Measurements from ENCODE around the gene GRIK1.

The GRIK1 gene

DNA sequence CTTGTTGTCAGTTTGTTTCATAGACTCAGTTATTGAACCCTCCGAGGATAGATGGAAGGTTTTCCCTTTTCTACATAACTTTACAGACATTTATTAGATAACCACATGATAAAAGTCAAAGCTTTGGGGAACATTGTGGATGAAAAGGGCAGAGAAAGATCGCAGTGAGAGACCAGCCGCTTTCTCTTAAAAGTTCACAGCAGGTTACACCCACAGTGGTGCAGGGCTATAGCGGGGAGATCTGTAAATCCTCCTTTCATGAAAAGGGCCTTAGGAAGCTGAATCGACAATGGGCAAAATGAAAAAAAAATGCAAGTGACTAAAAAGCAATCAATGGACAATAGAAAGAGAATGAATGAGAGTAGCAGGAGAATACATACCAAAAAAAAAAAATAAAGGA is 218.6 kb downstream of the GRIK1 start:
- peaks cover 12% of the 10 kb centered on the region for H3K9me3 ChIP-seq (ENCODE audit: control insufficient read depth, insufficient read depth, low read depth, low read length)
- H3K27me3 ChIP-seq (ENCODE audit: control insufficient read depth, insufficient read depth, low read length) = no peaks in the 10 kb centered on the region
- H3K9ac ChIP-seq (ENCODE audit: low read length) = no peak overlapping the region
- no peaks in the 10 kb centered on the region for H3K36me3 ChIP-seq (ENCODE audit: control insufficient read depth, insufficient read depth, low read length)
- H3K27ac ChIP-seq (ENCODE audit: low read depth, low read length) = no peak overlapping the region
- peak overlapping the region; percentile 13; the same call in 1 of the 2 replicates for H3K4me3 ChIP-seq (ENCODE audit: low read depth, low read length)
- H3K4me1 ChIP-seq (ENCODE audit: control insufficient read depth, insufficient read depth, low read length) = peaks cover 13% of the 10 kb centered on the region

DNA sequence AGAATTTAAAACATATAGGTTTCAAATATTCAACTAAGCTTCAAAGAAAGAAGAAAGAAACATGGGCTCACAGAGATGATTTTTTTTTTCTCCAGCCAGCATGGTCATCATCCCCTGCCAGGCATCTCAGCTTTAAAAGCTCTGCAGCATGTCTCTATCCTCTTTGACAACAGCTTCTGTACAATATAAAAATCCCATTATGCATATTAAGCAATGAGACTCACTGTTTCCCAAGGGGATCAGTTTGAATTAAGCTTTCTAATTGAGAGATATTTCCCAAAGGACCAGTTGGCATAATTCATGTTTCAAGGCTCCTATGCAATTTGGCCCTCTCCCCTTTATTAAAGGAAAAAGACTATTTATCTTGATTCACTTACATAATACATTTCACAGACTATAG is 220.3 kb downstream of the GRIK1 start:
- H3K27me3 ChIP-seq (ENCODE audit: control insufficient read depth, insufficient read depth, low read length) = no peaks in the 10 kb centered on the region
- peaks cover 13% of the 10 kb centered on the region for H3K4me1 ChIP-seq (ENCODE audit: control insufficient read depth, insufficient read depth, low read length)
- H3K27ac ChIP-seq (ENCODE audit: low read depth, low read length) = no peak overlapping the region
- H3K4me3 ChIP-seq (ENCODE audit: low read depth, low read length) = no peak overlapping the region
- peaks cover 17% of the 10 kb centered on the region for H3K9me3 ChIP-seq (ENCODE audit: control insufficient read depth, insufficient read depth, low read depth, low read length)
- no peak overlapping the region for H3K9ac ChIP-seq (ENCODE audit: low read length)
- no peaks in the 10 kb centered on the region for H3K36me3 ChIP-seq (ENCODE audit: control insufficient read depth, insufficient read depth, low read length)

DNA sequence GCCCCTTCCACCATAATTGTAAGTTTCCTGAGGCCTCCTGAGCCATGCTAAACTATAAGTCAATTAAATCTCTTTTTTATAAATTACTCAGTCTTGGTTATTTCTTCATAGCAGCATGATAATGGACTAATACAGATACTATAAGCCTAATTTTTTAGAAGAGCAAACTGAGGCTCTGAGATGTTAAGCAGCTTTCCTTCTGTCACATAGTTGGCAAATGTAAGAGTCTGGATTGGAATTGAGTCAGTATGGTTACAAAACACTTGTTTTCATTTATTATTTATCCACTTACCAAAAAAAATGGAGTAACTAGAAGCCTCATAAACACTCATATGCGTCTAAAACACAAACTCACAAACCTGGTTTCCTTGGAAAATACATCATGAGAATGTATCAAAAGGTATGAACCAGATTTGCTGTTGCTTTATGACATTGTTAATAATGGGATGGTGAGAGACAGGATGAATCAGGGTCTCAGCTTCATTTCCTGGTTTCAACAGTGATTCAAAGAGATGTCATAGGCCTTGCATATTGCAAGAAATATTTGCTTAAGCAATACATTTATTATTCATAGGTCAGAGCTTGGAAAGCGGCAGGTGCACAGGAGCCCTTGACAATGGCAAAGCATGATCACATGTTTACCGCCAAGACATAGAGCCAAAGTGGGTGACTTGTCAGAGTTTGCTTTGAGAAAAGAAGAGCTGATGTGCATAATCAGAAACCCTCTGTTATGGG is 221.5 kb downstream of the GRIK1 start:
- Histone ChIP-seq H3K27ac (ENCODE audit: low read depth, low read length) (no peak overlapping the region), H3K27me3 (ENCODE audit: control insufficient read depth, insufficient read depth, low read length) (no peaks in the 10 kb centered on the region), H3K4me1 (ENCODE audit: control insufficient read depth, insufficient read depth, low read length) (peaks cover 13% of the 10 kb centered on the region), H3K9ac (ENCODE audit: low read length) (no peak overlapping the region), H3K9me3 (ENCODE audit: control insufficient read depth, insufficient read depth, low read depth, low read length) (peaks cover 17% of the 10 kb centered on the region), H3K36me3 (ENCODE audit: control insufficient read depth, insufficient read depth, low read length) (no peaks in the 10 kb centered on the region), H3K4me3 (ENCODE audit: low read depth, low read length) (no peak overlapping the region)

DNA sequence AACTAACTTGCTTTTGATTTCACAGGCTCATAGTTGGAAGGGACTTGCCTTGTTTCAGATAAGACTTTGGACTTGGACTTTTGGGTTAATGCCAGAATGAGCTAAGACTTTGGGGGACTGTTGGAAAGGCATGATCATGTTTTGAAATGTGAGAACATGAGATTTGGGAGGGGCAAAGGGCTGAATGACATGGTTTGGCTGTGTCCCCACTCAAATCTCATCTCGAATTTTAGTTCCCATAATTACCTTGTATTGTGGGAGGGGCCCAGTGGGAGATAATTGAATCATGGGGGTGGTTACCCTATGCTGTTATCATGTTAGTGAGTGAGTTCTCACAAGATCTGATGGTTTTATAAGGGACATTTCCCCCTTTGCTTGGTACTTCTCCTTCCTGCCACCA is 222.1 kb downstream of the GRIK1 start:
- H3K36me3 ChIP-seq (ENCODE audit: control insufficient read depth, insufficient read depth, low read length) = no peaks in the 10 kb centered on the region
- no peak overlapping the region for H3K4me3 ChIP-seq (ENCODE audit: low read depth, low read length)
- no peaks in the 10 kb centered on the region for H3K27me3 ChIP-seq (ENCODE audit: control insufficient read depth, insufficient read depth, low read length)
- H3K9ac ChIP-seq (ENCODE audit: low read length) = no peak overlapping the region
- H3K27ac ChIP-seq (ENCODE audit: low read depth, low read length) = no peak overlapping the region
- peaks cover 13% of the 10 kb centered on the region for H3K4me1 ChIP-seq (ENCODE audit: control insufficient read depth, insufficient read depth, low read length)
- peaks cover 17% of the 10 kb centered on the region for H3K9me3 ChIP-seq (ENCODE audit: control insufficient read depth, insufficient read depth, low read depth, low read length)

DNA sequence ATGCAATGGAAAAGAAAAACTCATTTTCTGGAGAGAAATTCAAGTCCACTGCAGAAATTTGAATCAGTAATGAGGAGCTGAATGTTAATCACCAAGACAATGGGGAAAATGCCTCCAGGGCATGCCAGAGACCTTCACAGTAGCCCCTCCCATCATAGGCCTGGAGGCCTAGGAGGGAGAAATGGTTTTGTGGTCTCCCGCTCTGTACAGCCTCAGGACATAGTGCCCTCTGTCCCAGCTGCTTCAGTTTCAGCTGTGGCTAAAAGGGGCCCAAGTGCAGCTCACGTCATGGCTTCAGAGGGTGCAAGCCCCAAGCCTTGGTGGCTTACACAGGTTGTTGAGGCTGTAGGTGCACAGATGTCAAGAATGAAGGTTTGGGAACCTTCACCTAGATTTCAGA is 223.0 kb downstream of the GRIK1 start:
- Histone ChIP-seq H3K36me3 (ENCODE audit: control insufficient read depth, insufficient read depth, low read length) (no peaks in the 10 kb centered on the region), H3K27me3 (ENCODE audit: control insufficient read depth, insufficient read depth, low read length) (no peaks in the 10 kb centered on the region), H3K4me3 (ENCODE audit: low read depth, low read length) (no peak overlapping the region), H3K9ac (ENCODE audit: low read length) (no peak overlapping the region), H3K27ac (ENCODE audit: low read depth, low read length) (no peak overlapping the region), H3K4me1 (ENCODE audit: control insufficient read depth, insufficient read depth, low read length) (peaks cover 13% of the 10 kb centered on the region), H3K9me3 (ENCODE audit: control insufficient read depth, insufficient read depth, low read depth, low read length) (peaks cover 17% of the 10 kb centered on the region)

DNA sequence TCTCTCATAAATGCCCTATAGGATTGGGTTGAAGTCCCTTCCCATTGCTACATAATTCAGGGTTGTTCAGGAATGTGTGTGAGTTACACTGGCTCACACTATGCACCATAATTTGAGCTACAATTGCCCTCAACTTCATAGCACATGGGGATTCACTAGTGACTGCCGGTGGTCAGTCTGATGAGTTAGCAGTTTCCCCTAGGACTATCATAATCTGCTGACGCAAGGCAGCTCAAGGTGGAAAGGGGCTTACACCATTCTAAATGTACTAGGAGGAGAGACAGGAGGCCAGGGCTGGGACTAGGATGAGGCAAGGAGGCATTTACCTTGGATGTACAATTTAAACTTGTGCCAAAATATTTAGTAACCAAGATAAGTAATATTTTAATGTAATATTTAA is 224.7 kb downstream of the GRIK1 start:
- Histone ChIP-seq H3K9me3 (ENCODE audit: control insufficient read depth, insufficient read depth, low read depth, low read length) (peaks cover 17% of the 10 kb centered on the region), H3K27ac (ENCODE audit: low read depth, low read length) (no peak overlapping the region), H3K4me1 (ENCODE audit: control insufficient read depth, insufficient read depth, low read length) (no peaks in the 10 kb centered on the region), H3K36me3 (ENCODE audit: control insufficient read depth, insufficient read depth, low read length) (no peaks in the 10 kb centered on the region), H3K9ac (ENCODE audit: low read length) (no peak overlapping the region), H3K4me3 (ENCODE audit: low read depth, low read length) (no peak overlapping the region), H3K27me3 (ENCODE audit: control insufficient read depth, insufficient read depth, low read length) (no peaks in the 10 kb centered on the region)

DNA sequence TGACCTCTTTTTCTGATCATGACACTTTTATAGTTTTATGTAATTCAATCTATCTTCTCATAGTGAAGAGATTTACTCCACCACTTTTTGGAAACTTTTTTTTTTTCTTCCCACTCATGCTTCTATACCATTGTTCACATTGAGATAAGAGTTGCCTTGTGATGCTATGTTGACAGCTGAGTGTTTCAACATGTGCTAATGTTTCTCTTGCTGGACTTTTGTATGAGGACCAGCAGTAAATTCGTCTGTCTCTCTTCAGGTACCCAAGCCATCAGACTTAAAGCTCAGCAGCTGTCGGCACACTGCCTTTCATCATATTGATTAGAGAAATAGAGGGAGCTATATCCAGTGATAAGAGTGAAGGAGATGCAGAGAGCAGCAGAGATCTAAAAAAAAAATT is 227.0 kb downstream of the GRIK1 start:
- no peak overlapping the region for H3K4me3 ChIP-seq (ENCODE audit: low read depth, low read length)
- H3K36me3 ChIP-seq (ENCODE audit: control insufficient read depth, insufficient read depth, low read length) = no peaks in the 10 kb centered on the region
- H3K4me1 ChIP-seq (ENCODE audit: control insufficient read depth, insufficient read depth, low read length) = no peaks in the 10 kb centered on the region
- no peak overlapping the region for H3K27ac ChIP-seq (ENCODE audit: low read depth, low read length)
- H3K9me3 ChIP-seq (ENCODE audit: control insufficient read depth, insufficient read depth, low read depth, low read length) = peaks cover 17% of the 10 kb centered on the region
- no peaks in the 10 kb centered on the region for H3K27me3 ChIP-seq (ENCODE audit: control insufficient read depth, insufficient read depth, low read length)
- H3K9ac ChIP-seq (ENCODE audit: low read length) = no peak overlapping the region

DNA sequence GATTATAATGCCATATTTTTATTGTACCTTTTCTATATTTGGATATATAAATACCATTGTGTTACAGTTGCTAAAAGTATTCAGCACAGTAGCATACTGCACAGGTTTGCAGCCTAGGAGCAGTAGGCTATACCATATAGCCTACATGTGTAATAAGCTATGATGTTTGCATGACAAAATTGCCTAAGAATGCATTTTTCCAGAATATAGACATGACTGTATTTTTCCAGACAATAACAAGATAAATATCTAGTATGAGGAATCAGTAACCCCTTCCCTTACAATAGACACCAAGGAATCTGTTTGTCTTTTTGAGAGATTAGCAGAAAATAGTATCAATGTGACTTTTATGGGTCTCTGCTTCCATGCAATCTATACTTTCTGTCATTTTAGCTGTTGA is 228.6 kb downstream of the GRIK1 start:
- no peak overlapping the region for H3K9ac ChIP-seq (ENCODE audit: low read length)

DNA sequence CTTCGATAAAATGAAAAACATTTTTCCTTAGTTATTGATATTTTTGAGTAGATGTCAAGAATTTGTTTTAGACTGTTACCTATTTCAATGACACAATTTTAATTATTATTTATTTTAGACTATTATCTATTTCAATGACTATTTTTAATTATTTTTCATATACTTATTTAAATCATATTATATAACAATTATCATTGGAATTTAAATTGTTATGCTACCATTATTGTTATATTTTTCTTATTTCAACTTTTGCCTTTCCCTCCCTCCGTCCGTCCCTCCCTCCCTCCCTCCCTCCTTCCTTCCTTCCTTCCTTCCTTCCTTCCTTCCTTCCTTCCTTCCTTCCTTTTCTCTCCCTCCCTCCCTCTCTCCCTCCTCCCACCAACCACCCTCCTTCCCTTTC is 229.3 kb downstream of the GRIK1 start:
- no peaks in the 10 kb centered on the region for H3K4me1 ChIP-seq (ENCODE audit: control insufficient read depth, insufficient read depth, low read length)
- H3K9me3 ChIP-seq (ENCODE audit: control insufficient read depth, insufficient read depth, low read depth, low read length) = no peaks in the 10 kb centered on the region
- no peak overlapping the region for H3K4me3 ChIP-seq (ENCODE audit: low read depth, low read length)
- H3K36me3 ChIP-seq (ENCODE audit: control insufficient read depth, insufficient read depth, low read length) = no peaks in the 10 kb centered on the region
- H3K27ac ChIP-seq (ENCODE audit: low read depth, low read length) = no peak overlapping the region
- no peak overlapping the region for H3K9ac ChIP-seq (ENCODE audit: low read length)
- H3K27me3 ChIP-seq (ENCODE audit: control insufficient read depth, insufficient read depth, low read length) = no peaks in the 10 kb centered on the region

More for the DNA sequence above, 228.6 kb downstream of the GRIK1 start:
- H3K4me1 ChIP-seq (ENCODE audit: control insufficient read depth, insufficient read depth, low read length) = no peaks in the 10 kb centered on the region
- no peaks in the 10 kb centered on the region for H3K27me3 ChIP-seq (ENCODE audit: control insufficient read depth, insufficient read depth, low read length)
- peaks cover 5% of the 10 kb centered on the region; the same call in 1 of the 2 replicates for H3K9me3 ChIP-seq (ENCODE audit: control insufficient read depth, insufficient read depth, low read depth, low read length)
- no peak overlapping the region for H3K27ac ChIP-seq (ENCODE audit: low read depth, low read length)
- no peak overlapping the region for H3K4me3 ChIP-seq (ENCODE audit: low read depth, low read length)
- H3K36me3 ChIP-seq (ENCODE audit: control insufficient read depth, insufficient read depth, low read length) = no peaks in the 10 kb centered on the region

DNA sequence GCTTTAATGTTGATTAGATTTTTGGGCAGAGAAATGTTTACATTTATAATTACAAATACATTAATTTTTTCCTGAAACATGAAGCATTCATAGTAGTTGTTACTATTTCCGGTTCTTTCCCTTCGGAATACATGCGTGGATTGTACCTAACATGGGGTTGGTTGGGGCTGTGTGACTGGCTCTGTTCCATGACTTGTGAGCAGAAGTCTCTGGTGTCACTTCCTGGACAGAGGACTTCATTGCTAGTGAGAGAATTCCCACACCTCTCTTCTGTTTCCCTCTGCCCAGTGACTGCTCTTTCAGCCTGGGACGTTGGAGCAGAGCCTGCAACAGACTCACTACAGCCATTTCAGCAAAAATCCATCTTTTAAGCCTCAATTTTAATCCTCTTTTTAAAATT is 231.4 kb downstream of the GRIK1 start:
- H3K9ac ChIP-seq (ENCODE audit: low read length) = no peak overlapping the region
- H3K27me3 ChIP-seq (ENCODE audit: control insufficient read depth, insufficient read depth, low read length) = no peaks in the 10 kb centered on the region
- no peaks in the 10 kb centered on the region for H3K36me3 ChIP-seq (ENCODE audit: control insufficient read depth, insufficient read depth, low read length)
- no peak overlapping the region for H3K27ac ChIP-seq (ENCODE audit: low read depth, low read length)
- H3K4me1 ChIP-seq (ENCODE audit: control insufficient read depth, insufficient read depth, low read length) = no peaks in the 10 kb centered on the region
- H3K4me3 ChIP-seq (ENCODE audit: low read depth, low read length) = no peak overlapping the region
- no peaks in the 10 kb centered on the region for H3K9me3 ChIP-seq (ENCODE audit: control insufficient read depth, insufficient read depth, low read depth, low read length)

DNA sequence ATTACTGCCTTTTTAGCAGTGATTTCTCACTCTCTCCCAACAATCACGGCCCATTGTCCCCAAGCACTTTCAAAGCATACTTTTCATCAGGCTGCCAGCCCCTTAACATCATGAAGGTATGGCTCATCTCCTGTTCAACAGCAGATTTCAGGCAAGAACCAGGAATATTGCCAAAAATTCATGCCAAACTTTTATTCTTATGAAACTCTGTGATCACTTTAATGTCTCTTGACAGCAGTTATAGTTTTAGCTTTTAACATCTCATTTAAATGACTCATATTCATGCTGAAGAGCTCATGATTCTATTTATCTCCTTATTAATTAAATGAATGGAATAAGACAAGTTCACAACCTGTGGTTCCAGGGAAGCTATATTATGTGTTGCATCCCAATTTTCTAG is 235.1 kb downstream of the GRIK1 start:
- H3K27me3 ChIP-seq (ENCODE audit: control insufficient read depth, insufficient read depth, low read length) = no peaks in the 10 kb centered on the region
- H3K4me1 ChIP-seq (ENCODE audit: control insufficient read depth, insufficient read depth, low read length) = no peaks in the 10 kb centered on the region
- peaks cover 3% of the 10 kb centered on the region; the same call in 1 of the 2 replicates for H3K9me3 ChIP-seq (ENCODE audit: control insufficient read depth, insufficient read depth, low read depth, low read length)
- H3K36me3 ChIP-seq (ENCODE audit: control insufficient read depth, insufficient read depth, low read length) = no peaks in the 10 kb centered on the region
- H3K27ac ChIP-seq (ENCODE audit: low read depth, low read length) = no peak overlapping the region
- no peak overlapping the region for H3K9ac ChIP-seq (ENCODE audit: low read length)
- H3K4me3 ChIP-seq (ENCODE audit: low read depth, low read length) = no peak overlapping the region
